NCI-H524 treated with DMSO at 0.1 percent for 48 hours (cell line): ENCODE results near the gene GNG13.
"Not testable (repeated sequence)": the region's sequence is repeated elsewhere in the genome, so short reads cannot be mapped to it uniquely, and the experiment has no call there.

Experiments
- DNase-seq: peaks from one replicate; lab custom pipeline; 2025; lab: John Stamatoyannopoulos, UW

GNG13 gene

GRCh38 chr16:776824-777223 is 23.7 kb downstream of the GNG13 start:
- no peak for DNase-seq

- not testable (repeated sequence) for DNase-seq
Observed at GRCh38 chr16:776298-776697, 24.2 kb downstream of the GNG13 start.

GRCh38 chr16:775236-775796 is 25.2 kb downstream of the GNG13 start:
- no peak for DNase-seq

- DNase-seq, result no peak
Observed at GRCh38 chr16:774086-775001, 26.2 kb downstream of the GNG13 start.

GRCh38 chr16:772959-773358 is 27.6 kb downstream of the GNG13 start:
- DNase-seq, result no peak

GRCh38 chr16:770411-770810 is 30.1 kb downstream of the GNG13 start:
- DNase-seq, result no peak

- no peak for DNase-seq
Observed at GRCh38 chr16:769934-770333, 30.6 kb downstream of the GNG13 start.

GRCh38 chr16:769184-769784 is 31.2 kb downstream of the GNG13 start:
- no peak for DNase-seq

GRCh38 chr16:768428-768827 is 32.1 kb downstream of the GNG13 start:
- no peak for DNase-seq

GRCh38 chr16:767743-768235 is 32.7 kb downstream of the GNG13 start:
- no peak for DNase-seq

GRCh38 chr16:766820-767640 is 33.5 kb downstream of the GNG13 start:
- no peak for DNase-seq

- DNase-seq, result no peak
Observed at GRCh38 chr16:766008-766819, 34.3 kb downstream of the GNG13 start.

- DNase-seq, result no peak
Observed at GRCh38 chr16:765488-765865, 35.1 kb downstream of the GNG13 start.

GRCh38 chr16:764848-765487 is 35.6 kb downstream of the GNG13 start:
- no peak for DNase-seq

GRCh38 chr16:764184-764750 is 36.3 kb downstream of the GNG13 start:
- DNase-seq, result no peak

GRCh38 chr16:763369-764183 is 37.0 kb downstream of the GNG13 start:
- DNase-seq, result no peak

- no peak for DNase-seq
Observed at GRCh38 chr16:762595-763268, 37.8 kb downstream of the GNG13 start.

GRCh38 chr16:761625-762513 is 38.7 kb downstream of the GNG13 start:
- DNase-seq, result no peak
